GM08714 (cell line): ENCODE results near the gene ADAMTS10.
"Not testable (repeated sequence)": the region's sequence is repeated elsewhere in the genome, so short reads cannot be mapped to it uniquely, and the experiment has no call there.

ENCODE experiments used
- H3K4me3 ChIP-seq: fragments of 200-500 bp; sonication (Bioruptor generic); 2 replicates; pipeline ENCODE4 v1.5.1; 2014; ENCODE audit warnings: mild to moderate bottlenecking, low read length, inconsistent platforms
- ZNF274 ChIP-seq: IDR thresholded peaks from 2 replicates; pipeline ENCODE4 v1.6.1; 2012; ENCODE audit warnings: mild to moderate bottlenecking, low read depth, low read length

The ADAMTS10 gene

DNA sequence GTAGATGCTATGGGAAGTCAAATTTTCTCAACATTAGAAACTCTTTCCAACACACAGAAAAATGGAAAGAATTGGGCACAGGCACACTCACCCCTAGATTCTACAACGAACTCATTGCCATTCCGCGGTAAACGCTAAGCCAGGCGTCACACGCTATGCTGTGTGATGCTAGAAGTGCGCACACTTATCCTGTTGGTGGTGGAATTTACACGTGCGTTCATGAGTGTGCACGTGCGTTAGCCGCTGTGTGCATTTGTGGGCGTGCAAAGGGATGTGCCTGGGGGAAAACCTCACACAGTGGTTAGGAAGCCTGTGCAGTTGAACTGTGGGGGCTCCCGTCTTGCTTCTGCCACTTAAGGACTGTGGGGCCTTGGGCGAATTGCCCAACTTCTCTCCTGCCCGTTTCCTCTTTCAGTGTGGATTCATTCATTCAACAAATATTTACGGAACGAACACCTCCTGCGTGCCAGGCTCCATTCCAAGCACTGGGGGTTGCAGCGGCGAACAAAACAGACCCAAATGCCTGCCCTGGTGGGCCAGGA is 27.6 kb upstream of the ADAMTS10 start:
- no peak overlapping the region for H3K4me3 ChIP-seq
- TF ChIP-seq ZNF274 = no peak

DNA sequence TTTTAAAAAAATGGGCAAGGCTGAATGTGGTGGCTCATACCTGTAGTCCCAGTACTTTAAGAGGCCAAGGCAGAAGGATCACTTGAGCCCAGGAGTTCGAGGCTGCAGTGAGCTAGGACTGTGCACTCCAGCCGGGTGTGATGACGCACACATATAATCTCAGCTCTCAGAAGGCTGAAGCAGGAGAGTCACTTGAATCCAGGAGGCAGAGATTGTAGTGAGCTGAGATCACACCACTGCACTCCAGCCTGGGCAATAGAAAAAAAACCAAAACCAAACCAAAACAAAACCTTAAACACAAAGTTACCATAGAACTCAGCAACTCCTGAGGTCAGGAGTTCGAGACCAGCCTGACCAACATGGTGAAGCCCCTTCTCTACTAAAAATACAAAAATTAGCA is 26.6 kb upstream of the ADAMTS10 start:
- H3K4me3 ChIP-seq = not testable (repeated sequence)

DNA sequence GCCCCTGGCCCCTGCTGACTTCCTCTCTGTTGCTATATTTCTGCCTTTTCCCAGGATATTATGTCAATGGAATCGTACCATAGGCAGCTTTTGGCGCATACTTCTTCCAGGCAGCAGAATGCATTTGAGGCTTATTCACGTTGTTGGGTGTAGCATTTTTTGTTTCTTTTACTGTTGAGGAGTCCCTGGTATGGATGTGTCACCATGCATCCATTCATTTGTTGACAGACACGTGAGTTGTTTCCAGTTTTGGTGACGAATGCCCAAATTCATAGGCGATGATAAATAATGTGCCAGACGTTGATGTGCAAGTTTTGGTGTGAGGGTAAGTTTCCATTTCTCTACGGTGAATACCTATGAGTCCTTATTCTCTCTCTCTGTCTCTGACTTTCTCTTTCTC is 24.9 kb upstream of the ADAMTS10 start:
- H3K4me3 ChIP-seq = no peak overlapping the region

DNA sequence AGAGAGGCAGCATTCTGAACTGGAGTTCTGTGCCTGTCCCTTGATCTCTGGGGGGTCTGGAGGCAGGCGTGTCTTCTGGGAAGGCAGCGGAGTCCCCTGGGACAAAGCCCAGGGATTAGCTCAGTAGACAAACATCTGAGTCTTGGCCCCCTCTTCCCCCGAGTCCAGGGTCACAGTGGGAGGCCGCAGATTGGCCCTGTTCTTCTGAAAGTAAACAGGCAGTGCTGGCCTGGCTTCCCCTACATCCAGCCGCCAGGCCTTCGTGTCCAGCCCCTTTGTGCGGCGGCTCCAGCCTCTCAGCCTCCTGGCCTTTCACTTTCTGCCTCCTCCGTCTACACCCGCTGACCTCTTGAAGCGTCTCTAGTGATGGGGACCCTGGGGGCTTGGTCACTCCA is 20.9 kb upstream of the ADAMTS10 start:
- no peak for TF ChIP-seq ZNF274
- H3K4me3 ChIP-seq = no peak overlapping the region

More for the DNA sequence above, 24.9 kb upstream of the ADAMTS10 start:
- TF ChIP-seq ZNF274 = no peak

- TF ChIP-seq ZNF274 = no peak
- H3K4me3 ChIP-seq = no peak overlapping the region
Observed at GRCh38 chr19:8630796-8631424, 20.4 kb upstream of the ADAMTS10 start.

- H3K4me3 ChIP-seq = no peak within 1 kb of the TSS
- no peak for TF ChIP-seq ZNF274
Observed at GRCh38 chr19:8629996-8630683, 19.6 kb upstream of the ADAMTS10 start, which contains the start of gene NFILZ. TSS of gene NFILZ (plus strand) at chr19:8630633. CDS start at chr19:8676766, 46,133 bp downstream.

- H3K4me3 ChIP-seq = no peak overlapping the region
- no peak for TF ChIP-seq ZNF274
Observed at GRCh38 chr19:8629184-8629583, 18.7 kb upstream of the ADAMTS10 start.

- TF ChIP-seq ZNF274 = no peak
- no peak overlapping the region for H3K4me3 ChIP-seq
Observed at GRCh38 chr19:8626842-8627241, 16.3 kb upstream of the ADAMTS10 start.

GRCh38 chr19:8622886-8623285 is 12.4 kb upstream of the ADAMTS10 start:
- H3K4me3 ChIP-seq = not testable (repeated sequence)

- no peak overlapping the region for H3K4me3 ChIP-seq
- TF ChIP-seq ZNF274 = no peak
Observed at GRCh38 chr19:8618751-8619150, 8.2 kb upstream of the ADAMTS10 start.

DNA sequence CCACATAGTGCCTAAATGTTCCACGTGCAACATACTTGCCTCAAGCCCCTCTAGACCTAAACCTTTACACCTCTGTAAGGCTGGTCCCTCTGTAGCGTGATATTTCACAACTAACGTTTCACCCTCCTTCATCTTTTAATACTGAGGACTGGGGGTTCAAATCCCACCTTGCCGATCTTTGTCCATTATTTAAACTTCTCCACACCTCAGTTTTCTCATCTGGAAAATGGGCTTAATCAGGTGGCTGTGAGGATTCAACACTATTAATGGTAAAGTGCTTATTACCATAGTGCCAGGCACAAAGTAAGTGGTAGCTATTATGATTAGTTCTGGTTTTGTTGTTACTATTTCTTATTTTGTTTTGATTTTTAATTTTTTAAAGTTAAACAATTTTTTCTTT is 7.5 kb upstream of the ADAMTS10 start:
- H3K4me3 ChIP-seq = no peak overlapping the region
- no peak for TF ChIP-seq ZNF274

DNA sequence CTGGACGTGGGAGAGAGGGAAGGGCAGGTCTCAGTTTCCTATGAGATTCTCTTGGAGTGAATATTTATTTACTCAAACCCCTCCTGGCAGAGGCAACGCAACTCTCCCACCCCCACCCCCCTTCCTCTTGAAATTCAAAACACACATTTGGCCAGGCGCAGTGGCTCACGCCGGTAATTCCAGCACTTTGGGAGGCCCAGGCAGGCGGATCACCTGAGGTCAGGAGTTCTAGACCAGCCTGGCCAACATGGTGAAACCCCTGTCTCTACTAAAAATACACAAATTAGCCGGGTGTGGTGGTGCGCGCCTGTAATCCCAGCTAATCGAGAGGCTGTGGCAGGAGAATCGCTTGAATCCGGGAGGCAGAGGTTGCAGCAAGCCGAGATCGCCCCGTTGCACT is 6.8 kb upstream of the ADAMTS10 start:
- H3K4me3 ChIP-seq = not testable (repeated sequence)

DNA sequence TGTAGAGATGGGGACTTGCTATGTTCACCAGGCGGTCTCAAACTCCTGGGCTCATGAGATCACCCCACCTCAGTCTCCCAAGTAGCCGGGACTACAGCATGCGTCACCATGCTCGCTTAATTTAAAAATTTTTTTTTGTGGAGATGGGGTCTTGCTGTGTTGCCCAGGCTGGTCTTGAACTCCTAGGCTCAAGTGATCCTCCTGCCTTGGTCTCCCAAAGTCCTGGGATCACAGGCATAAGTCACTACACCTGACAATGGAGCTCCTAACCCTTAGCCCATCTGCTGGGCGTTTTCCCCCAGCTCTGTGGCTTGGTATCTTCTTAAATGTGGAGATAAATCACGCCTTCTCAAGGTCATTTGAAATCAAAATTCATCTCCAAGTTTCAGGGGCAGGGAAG is 6.3 kb upstream of the ADAMTS10 start:
- no peak overlapping the region for H3K4me3 ChIP-seq
- TF ChIP-seq ZNF274 = no peak

DNA sequence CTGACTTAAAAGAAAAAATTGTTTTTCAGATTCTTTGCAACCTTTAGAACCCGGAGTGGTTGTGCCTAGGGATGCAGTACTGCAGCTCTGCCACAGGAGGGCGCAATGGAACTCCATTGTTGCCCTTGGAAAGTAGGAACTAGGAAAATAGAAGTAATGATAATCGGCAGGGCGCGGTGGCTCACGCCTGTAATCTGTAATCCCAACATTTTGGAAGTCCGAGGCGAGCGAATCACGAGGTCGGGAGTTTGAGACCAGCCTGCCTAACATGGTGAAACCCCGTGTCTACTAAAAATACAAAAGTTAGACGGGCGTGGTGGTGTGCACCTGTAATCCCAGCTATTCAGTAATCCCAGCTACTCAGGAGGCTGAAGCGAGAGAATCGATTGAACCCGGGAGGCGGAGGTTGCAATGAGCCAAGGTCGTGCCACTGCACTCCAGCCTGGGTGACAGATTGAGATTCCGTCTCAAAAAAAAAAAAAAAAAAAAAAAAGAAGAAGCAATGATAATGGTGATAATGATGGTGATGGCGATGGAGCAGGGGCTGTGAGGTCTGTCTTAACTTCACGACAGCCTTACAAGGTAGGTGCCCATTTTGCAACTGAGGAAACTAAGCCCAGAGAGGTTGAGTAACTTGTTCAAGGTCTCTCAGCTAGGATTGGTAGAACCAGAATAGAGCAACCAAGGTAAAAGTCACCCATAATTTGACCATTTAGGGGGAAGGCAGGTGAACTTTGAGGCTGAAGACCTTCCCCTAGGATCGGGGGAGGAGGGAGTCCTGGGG is 5.5 kb upstream of the ADAMTS10 start:
- no peak for TF ChIP-seq ZNF274
- H3K4me3 ChIP-seq = no peak overlapping the region

GRCh38 chr19:8615024-8615423 is 4.5 kb upstream of the ADAMTS10 start:
- TF ChIP-seq ZNF274 = no peak
- no peak overlapping the region for H3K4me3 ChIP-seq

- TF ChIP-seq ZNF274 = no peak
- no peak overlapping the region for H3K4me3 ChIP-seq
Observed at GRCh38 chr19:8614455-8614854, 3.9 kb upstream of the ADAMTS10 start.
